Keratinocyte (primary cell): ENCODE measurements around the gene OSTF1. TPM values are rescaled to one million over a fixed set of nuclear protein-coding genes. Genes with fewer than 3 reads are reported as not detected.

ENCODE experiments used
- DNase-seq: peaks from one replicate; pipeline ENCODE4 v3.0.0-alpha.2; 2011; ENCODE audit warnings: low read depth, missing footprints, low spot score
- FAIRE-seq: peaks from 2 replicates; lab custom pipeline; 2011; peaks lifted over from hg19 to GRCh38; lab: Jason Lieb, UNC
- H2AFZ ChIP-seq: 2 replicates; pipeline ENCODE4 v1.6.0; 2012; ENCODE audit warnings: low read length, control low read depth, inconsistent platforms; ENCODE audit not compliant: control insufficient read depth
- H3K27ac ChIP-seq: 2 replicates; pipeline ENCODE4 v1.5.1; 2011; ENCODE audit warnings: low read length; ENCODE audit not compliant: control insufficient read depth, insufficient read depth
- H3K27me3 ChIP-seq: 3 replicates; pipeline ENCODE4 v1.6.0; 2011; ENCODE audit warnings: low read length; ENCODE audit not compliant: control insufficient read depth, insufficient read depth; ENCODE audit errors: extremely low read depth
- H3K36me3 ChIP-seq, 2 experiments: 2 replicates in 1 of 2; 3 replicates in 1 of 2; pipeline ENCODE4 v1.5.1; 2011; ENCODE audit warnings: low read length in 2 of 2, mild to moderate bottlenecking in 1 of 2; ENCODE audit not compliant: control insufficient read depth in 2 of 2, insufficient read depth in 2 of 2; ENCODE audit errors: extremely low read depth in 1 of 2
- H3K4me1 ChIP-seq: 3 replicates; pipeline ENCODE4 v1.5.1; 2011; ENCODE audit warnings: low read length; ENCODE audit not compliant: control insufficient read depth, insufficient read depth; ENCODE audit errors: extremely low read depth
- H3K4me2 ChIP-seq: 3 replicates; pipeline ENCODE4 v1.6.0; 2011; ENCODE audit warnings: low read depth, low read length; ENCODE audit not compliant: control insufficient read depth, insufficient read depth; ENCODE audit errors: extremely low read depth
- H3K4me3 ChIP-seq, 3 experiments: fragments of 200-600 bp in 1 of 3; sonication (generic) in 1 of 3; 2 replicates in 2 of 3; 3 replicates in 1 of 3; pipeline ENCODE4 v1.5.1; 2011 to 2016; ENCODE audit warnings: low read length in 3 of 3, mild to moderate bottlenecking in 3 of 3, control low read depth in 2 of 3, inconsistent platforms in 1 of 3, low read depth in 1 of 3, mixed read lengths in 1 of 3, mixed run types in 1 of 3, moderate library complexity in 1 of 3; ENCODE audit not compliant: control insufficient read depth in 2 of 3, insufficient read depth in 2 of 3; ENCODE audit errors: extremely low read depth in 1 of 3
- H3K79me2 ChIP-seq: 2 replicates; pipeline ENCODE4 v1.6.0; 2012; ENCODE audit warnings: low read length; ENCODE audit not compliant: control insufficient read depth, insufficient read depth
- H3K9ac ChIP-seq: 3 replicates; pipeline ENCODE4 v1.6.0; 2011; ENCODE audit warnings: low read length; ENCODE audit not compliant: control insufficient read depth, insufficient read depth; ENCODE audit errors: extremely low read depth
- H3K9me1 ChIP-seq: 3 replicates; pipeline ENCODE4 v1.6.0; 2011; ENCODE audit warnings: low read length; ENCODE audit not compliant: control insufficient read depth, insufficient read depth; ENCODE audit errors: extremely low read depth
- H3K9me3 ChIP-seq: 2 replicates; pipeline ENCODE4 v1.5.1; 2012; ENCODE audit warnings: low read depth, low read length; ENCODE audit not compliant: control insufficient read depth
- H4K20me1 ChIP-seq: 3 replicates; pipeline ENCODE4 v1.6.0; 2011; ENCODE audit warnings: low read length; ENCODE audit not compliant: control insufficient read depth, insufficient read depth; ENCODE audit errors: extremely low read depth
- EZH2 ChIP-seq: IDR thresholded peaks from one replicate; pipeline ENCODE4 v1.6.1; 2012; ENCODE audit warnings: inconsistent platforms, mild to moderate bottlenecking, low read length, moderate library complexity
- dilution Hi-C: fragments of 300-500 bp; cut with MboI; formaldehyde crosslinking; loops from one replicate; pipeline ENCODE4 v1.7.0; 2020; ENCODE audit warnings: low sequenced_read_pairs; ENCODE audit not compliant: extremely low pct_ligation_motif_present
- polyA plus RNA-seq, 5 experiments: library from polyadenylated mRNA; depleted of rRNA in 3 of 5; stranded (reverse) in 3 of 5; stranded (forward) in 1 of 5; unstranded in 1 of 5; fragments of >200 nt; gene quantifications; 1 replicate in 1 of 5; 2 replicates in 3 of 5; 3 replicates in 1 of 5; pipeline versions ENCODE4 v1.2.1 to v1.2.3, GENCODE V29; 2011 to 2012; ENCODE audit warnings: missing spikeins in 2 of 5, low read depth in 1 of 5, low replicate concordance in 1 of 5
- TF ChIP-seq, protein P1 (sequence below), 3 experiments: IDR thresholded peaks in 1 of 3; conservative IDR thresholded peaks in 1 of 3; optimal IDR thresholded peaks in 1 of 3; 2 replicates in 2 of 3; 3 replicates in 1 of 3; pipeline versions ENCODE3 to v1.5.1; 2011; ENCODE audit warnings: low read length in 3 of 3, mild to moderate bottlenecking in 3 of 3, moderate library complexity in 2 of 3, control low read depth in 1 of 3, inconsistent platforms in 1 of 3; ENCODE audit not compliant: insufficient read depth in 2 of 3; ENCODE audit errors: extremely low read depth in 1 of 3

OSTF1 gene
- polyA plus RNA-seq, 1 donor (not counting 4 experiments of a cell fraction or from before 2014, with no cell fraction given): 39.2 TPM

DNA sequence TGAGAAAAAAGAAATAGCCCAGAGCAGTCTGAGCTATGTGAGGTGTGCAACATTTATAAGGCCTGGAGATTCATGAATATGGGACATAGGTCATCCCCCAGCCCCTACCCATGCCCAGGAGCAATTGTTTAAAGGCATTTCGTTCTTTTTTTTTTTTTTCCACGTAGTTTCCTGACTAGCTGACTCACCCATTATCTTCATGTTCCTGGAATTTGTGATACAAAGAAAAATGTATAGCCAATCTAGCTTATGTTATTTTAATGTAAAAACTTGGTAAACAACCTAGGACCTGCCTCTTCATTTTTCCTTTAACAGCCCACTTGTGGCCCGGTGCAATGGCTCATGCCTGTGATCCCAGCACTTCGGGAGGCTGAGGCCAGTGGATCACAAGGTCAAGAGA, 81.3 kb downstream of the OSTF1 start:
- no peak for TF ChIP-seq EZH2
- TF ChIP-seq, protein P1, sequence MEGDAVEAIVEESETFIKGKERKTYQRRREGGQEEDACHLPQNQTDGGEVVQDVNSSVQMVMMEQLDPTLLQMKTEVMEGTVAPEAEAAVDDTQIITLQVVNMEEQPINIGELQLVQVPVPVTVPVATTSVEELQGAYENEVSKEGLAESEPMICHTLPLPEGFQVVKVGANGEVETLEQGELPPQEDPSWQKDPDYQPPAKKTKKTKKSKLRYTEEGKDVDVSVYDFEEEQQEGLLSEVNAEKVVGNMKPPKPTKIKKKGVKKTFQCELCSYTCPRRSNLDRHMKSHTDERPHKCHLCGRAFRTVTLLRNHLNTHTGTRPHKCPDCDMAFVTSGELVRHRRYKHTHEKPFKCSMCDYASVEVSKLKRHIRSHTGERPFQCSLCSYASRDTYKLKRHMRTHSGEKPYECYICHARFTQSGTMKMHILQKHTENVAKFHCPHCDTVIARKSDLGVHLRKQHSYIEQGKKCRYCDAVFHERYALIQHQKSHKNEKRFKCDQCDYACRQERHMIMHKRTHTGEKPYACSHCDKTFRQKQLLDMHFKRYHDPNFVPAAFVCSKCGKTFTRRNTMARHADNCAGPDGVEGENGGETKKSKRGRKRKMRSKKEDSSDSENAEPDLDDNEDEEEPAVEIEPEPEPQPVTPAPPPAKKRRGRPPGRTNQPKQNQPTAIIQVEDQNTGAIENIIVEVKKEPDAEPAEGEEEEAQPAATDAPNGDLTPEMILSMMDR (optimal IDR thresholded peaks at IDR 0.05 in 1 of 3, IDR thresholded peaks at IDR 0.05 in 1 of 3, conservative IDR thresholded peaks at IDR 0.05 in 1 of 3; ENCODE audit: extremely low read depth in 1 of 3, insufficient read depth in 2 of 3, low read length in 3 of 3): no peak
- no peaks in the 10 kb centered on the region for H3K79me2 ChIP-seq
- peak overlapping the region; percentile 45 for H3K4me2 ChIP-seq
- peaks cover 32% of the 10 kb centered on the region for H3K4me1 ChIP-seq
- no peak overlapping the region for H3K4me3 ChIP-seq
- peak overlapping the region; percentile 45 for H3K27ac ChIP-seq
- H2AFZ ChIP-seq: no peak overlapping the region
- H3K27me3 ChIP-seq: no peaks in the 10 kb centered on the region
- dilution Hi-C loops: no loop called here
- no peak for DNase-seq
- no peaks in the 10 kb centered on the region for H3K9me1 ChIP-seq
- peak; percentile 63 for FAIRE-seq
- peaks cover 2% of the 10 kb centered on the region for H3K9me3 ChIP-seq
- no peaks in the 10 kb centered on the region for H3K36me3 ChIP-seq
- H3K9ac ChIP-seq: no peak overlapping the region
- H4K20me1 ChIP-seq: no peaks in the 10 kb centered on the region

- Histone ChIP-seq H3K4me1 (peaks cover 32% of the 10 kb centered on the region), H3K27me3 (no peaks in the 10 kb centered on the region), H3K27ac (no peak overlapping the region), H3K9me3 (peaks cover 2% of the 10 kb centered on the region), H3K4me3 (no peak overlapping the region), H3K9me1 (no peaks in the 10 kb centered on the region), H2AFZ (no peak overlapping the region), H3K9ac (no peak overlapping the region), H4K20me1 (no peaks in the 10 kb centered on the region), H3K4me2 (no peak overlapping the region), H3K36me3 (no peaks in the 10 kb centered on the region), H3K79me2 (no peaks in the 10 kb centered on the region)
- DNase-seq (no peak), FAIRE-seq (peak; percentile 63)
- no peak for TF ChIP-seq EZH2
- TF ChIP-seq, protein P1 (optimal IDR thresholded peaks at IDR 0.05 in 1 of 3, IDR thresholded peaks at IDR 0.05 in 1 of 3, conservative IDR thresholded peaks at IDR 0.05 in 1 of 3; ENCODE audit: extremely low read depth in 1 of 3, insufficient read depth in 2 of 3, low read length in 3 of 3): no peak
- dilution Hi-C loops: no loop called here
Observed at GRCh38 chr9:75170898-75171360, 82.6 kb downstream of the OSTF1 start.
